HL-60 (cell line): Measurements from ENCODE around the gene YTHDF1.

Source experiments
- DNase-seq, 2 experiments: peaks; one replicate each; pipeline ENCODE4 v3.0.0-alpha.2; 2010 to 2020; ENCODE audit warnings: low read depth in 1 of 2, low spot score in 1 of 2
- H3K27ac ChIP-seq: fragments of 250-450 bp; sonication (Bioruptor Pico); replicated peaks from 2 replicates; pipeline ENCODE4 v1.5.1; 2020; ENCODE audit warnings: mild to moderate bottlenecking, moderate library complexity
- H3K27me3 ChIP-seq: fragments of 250-450 bp; sonication (Bioruptor Pico); 2 replicates; pipeline ENCODE4 v1.5.1; 2021; ENCODE audit warnings: mild to moderate bottlenecking, moderate library complexity; ENCODE audit not compliant: insufficient read depth, poor library complexity, severe bottlenecking
- H3K4me3 ChIP-seq: replicated peaks from 2 replicates; pipeline ENCODE4 v1.5.1; 2011; ENCODE audit warnings: mild to moderate bottlenecking, control low read depth, low read length; ENCODE audit not compliant: insufficient read depth
- CTCF ChIP-seq: IDR thresholded peaks from one replicate; pipeline ENCODE4 v1.5.1; 2011; ENCODE audit warnings: low read length, control low read depth, inconsistent platforms; ENCODE audit not compliant: insufficient read depth
- GABPA ChIP-seq: IDR thresholded peaks from 2 replicates; pipeline ENCODE4 v1.6.1; 2012; ENCODE audit warnings: low read depth
- POLR2AphosphoS5 ChIP-seq: IDR thresholded peaks from 2 replicates; pipeline ENCODE4 v1.6.1; 2012; ENCODE audit warnings: low read depth
- REST ChIP-seq: IDR thresholded peaks from 2 replicates; pipeline ENCODE4 v1.6.1; 2012; ENCODE audit warnings: low read depth; ENCODE audit not compliant: insufficient replicate concordance
- SPI1 ChIP-seq: IDR thresholded peaks from 2 replicates; pipeline ENCODE4 v1.6.1; 2012; ENCODE audit warnings: low read depth, mild to moderate bottlenecking, borderline replicate concordance

YTHDF1 gene

GRCh38 chr20:63162206-63162795, 53.6 kb downstream of the YTHDF1 start:
- TF ChIP-seq REST: no peak
- TF ChIP-seq GABPA: no peak
- no peak for TF ChIP-seq POLR2AphosphoS5
- no peak for TF ChIP-seq CTCF
- no peak for TF ChIP-seq SPI1
- no peak for DNase-seq
- Histone ChIP-seq H3K27me3 (no peaks in the 10 kb centered on the region), H3K4me3 (no peak overlapping the region), H3K27ac (no peak overlapping the region)

- H3K27ac ChIP-seq: no peak overlapping the region
- TF ChIP-seq SPI1 (no peak), POLR2AphosphoS5 (no peak), GABPA (no peak), CTCF (no peak)
- no peak overlapping the region for H3K4me3 ChIP-seq
- DNase-seq: no peak
- H3K27me3 ChIP-seq: no peaks in the 10 kb centered on the region
These were observed 54.7 kb downstream of the YTHDF1 start for GRCh38 chr20:63161176-63161651.

GRCh38 chr20:63160641-63161175, 55.2 kb downstream of the YTHDF1 start:
- TF ChIP-seq CTCF (no peak), REST (no peak), SPI1 (no peak), GABPA (no peak), POLR2AphosphoS5 (no peak)
- no peak for DNase-seq
- Histone ChIP-seq H3K27me3 (no peaks in the 10 kb centered on the region), H3K4me3 (no peak overlapping the region), H3K27ac (no peak overlapping the region)
